ENCODE data around the gene ELAPOR1. TPM values are rescaled to one million over a fixed set of nuclear protein-coding genes. Genes with fewer than 3 reads are reported as not detected.
A peak's percentile ranks its signal among the peaks of the same experiment; 100 is the strongest.

Gene ELAPOR1
- total and polyA plus RNA-seq, 2 of the 4 experiments (the other 2 are of a cell fraction), result 0.54 to 1.6 TPM

DNA sequence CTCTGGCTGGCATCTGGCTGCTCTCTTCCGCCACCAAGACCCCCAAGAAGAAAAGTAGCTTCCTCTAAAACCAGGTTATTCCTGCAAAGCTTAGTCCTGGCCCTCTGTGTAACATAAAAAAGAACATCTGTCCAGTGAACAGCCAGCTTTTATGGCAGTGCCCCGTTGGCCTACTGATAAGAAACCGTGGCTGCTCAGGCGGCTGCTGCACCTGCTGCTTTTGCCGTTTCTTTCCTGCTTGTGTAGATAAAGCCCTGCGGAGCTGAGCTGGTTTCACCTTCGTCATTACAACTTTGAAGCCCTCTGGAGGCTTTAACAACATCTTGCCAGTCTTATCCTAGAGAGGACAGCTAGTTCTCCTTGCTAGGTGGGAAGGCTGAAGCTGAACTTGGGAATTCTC, 20.5 kb downstream of the ELAPOR1 start:
- Histone ChIP-seq H3K36me3 (ENCODE audit: control insufficient read depth, insufficient read depth, low read length) (no peaks in the 10 kb centered on the region), H2BK20ac (ENCODE audit: low read depth, low read length) (no peak overlapping the region), H3K9me1 (ENCODE audit: insufficient read depth, low read length) (no peaks in the 10 kb centered on the region), H3K4me3 (ENCODE audit: insufficient read depth, low read depth, low read length) (no peak overlapping the region), H3K79me1 (ENCODE audit: low read depth in 1 of 2, low read length in 2 of 2) (no peaks in the 10 kb centered on the region), H3K4me1 (ENCODE audit: control insufficient read depth, insufficient read depth, low read length) (no peaks in the 10 kb centered on the region), H3K56ac (ENCODE audit: extremely low read depth, insufficient read depth, low read length) (no peak overlapping the region), H2BK15ac (ENCODE audit: low read depth, low read length) (no peak overlapping the region), H3K23ac (ENCODE audit: low read depth, low read length) (no peak overlapping the region), H4K20me1 (ENCODE audit: insufficient read depth, low read length) (no peaks in the 10 kb centered on the region), H2AFZ (replicated peaks; ENCODE audit: low read length, poor library complexity) (peak overlapping the region; percentile 14), H3K27me3 (ENCODE audit: control insufficient read depth, insufficient read depth, low read length) (no peaks in the 10 kb centered on the region), H2AK5ac (ENCODE audit: low read depth, low read length) (no peak overlapping the region), H2BK5ac (ENCODE audit: low read depth, low read length, poor library complexity, severe bottlenecking) (no peak overlapping the region), H3K27ac (ENCODE audit: insufficient read depth, low read length) (no peak overlapping the region), H3K14ac (replicated peaks; ENCODE audit: low read depth, low read length) (no peak overlapping the region), H3K9me3 (ENCODE audit: control insufficient read depth, insufficient read depth, low read length) (no peaks in the 10 kb centered on the region), H3K9ac (ENCODE audit: low read depth, low read length) (no peak overlapping the region), H2BK120ac (ENCODE audit: low read depth, low read length) (no peak overlapping the region), H4K91ac (ENCODE audit: insufficient read depth, low read depth, low read length) (no peak overlapping the region), H3K4ac (ENCODE audit: low read depth, low read length) (no peak overlapping the region), H4K8ac (ENCODE audit: low read depth in 2 of 2, low read length in 2 of 2) (no peak overlapping the region), H4K5ac (ENCODE audit: low read depth, low read length) (no peak overlapping the region), H3K4me2 (ENCODE audit: low read depth, low read length) (no peak overlapping the region), H2AK9ac (replicated peaks; ENCODE audit: low read depth, low read length, poor library complexity) (no peak overlapping the region), H3K18ac (ENCODE audit: low read depth, low read length) (no peak overlapping the region)
- BruUV-seq (replicated peaks), result no TSS peak
- TF ChIP-seq NFE2L2 (IDR thresholded peaks at IDR 0.05; ENCODE audit: low read depth, low read length), result no peak
- no peak for TF ChIP-seq SMC3 (IDR thresholded peaks at IDR 0.05; ENCODE audit: low read depth, low read length)
- no peak for TF ChIP-seq CEBPB (IDR thresholded peaks at IDR 0.05; ENCODE audit: low read depth, low read length)
- no peak for ATAC-seq (ENCODE audit: low read depth)
- in situ Hi-C loops (cut with MboI; ENCODE audit: low sequenced_read_pairs), result no loop called here
- ChIA-PET CTCF (interaction anchor here (1.0 kb wide), 2 partner anchors 22 to 34 kb away, joined by 3 to 4 read pairs; no protein-coding TSS in a partner anchor), POLR2A (ENCODE audit: unreplicated experiment) (no interaction called here)
- DNase-seq, result no peak
- WGBS, 2 experiments (ENCODE audit: extremely low coverage in 2 of 2, insufficient read length in 1 of 2), result 73% methylated on average over 3 of the region's 7 CpGs; no CpG with 5 or more reads in 1 of the 2 experiments
- dilution Hi-C loops (cut with HindIII; ENCODE audit: low sequenced_read_pairs, unreplicated experiment), result no loop called here
- intact Hi-C loops (cut with micrococcal nuclease), result no loop called here

Measured in IMR-90 (cell line).